IMR-90 (cell line): ENCODE data around the gene FRYL. TPM values are rescaled to one million over a fixed set of nuclear protein-coding genes. Genes with fewer than 3 reads are reported as not detected.

ENCODE experiments used
- ATAC-seq: fragments of 200-7000 bp; cut with Tn5 transposase; 2 replicates; pipeline ENCODE4 v1.9.1; 2020; ENCODE audit warnings: low read depth, mild to moderate bottlenecking, moderate library complexity
- BruUV-seq: library from RNA; stranded (reverse); fragments of 400-500 nt; replicated peaks from 2 replicates; lab custom pipeline; 2021; lab: Mats Ljungman, UMichigan
- CTCF ChIA-PET: fragments of 300-600 bp; formaldehyde crosslinking; extraction: SDS; loops from one replicate; lab custom pipeline; 2021; ENCODE audit warnings: antibody characterized with exemption; lab: Yijun Ruan, JAX
- POLR2A ChIA-PET: fragments of 300-600 bp; sonication (Branson Sonifier 250); formaldehyde crosslinking; loops from one replicate; lab custom pipeline; 2022; ENCODE audit warnings: antibody characterized with exemption; ENCODE audit not compliant: unreplicated experiment; lab: Charles Lee
- DNase-seq: peaks from one replicate; pipeline ENCODE4 v3.0.0; 2013
- H2AFZ ChIP-seq: replicated peaks from 2 replicates; pipeline ENCODE3; 2013; ENCODE audit warnings: low read length, mild to moderate bottlenecking; ENCODE audit not compliant: poor library complexity
- H2AK5ac ChIP-seq: 2 replicates; pipeline ENCODE4 v1.6.1; 2013; ENCODE audit warnings: low read depth, low read length, inconsistent platforms
- H2AK9ac ChIP-seq: replicated peaks from 2 replicates; pipeline ENCODE3; 2013; ENCODE audit warnings: mild to moderate bottlenecking, low read depth, low read length, moderate library complexity; ENCODE audit not compliant: poor library complexity
- H2BK120ac ChIP-seq: 2 replicates; pipeline ENCODE4 v1.6.1; 2013; ENCODE audit warnings: low read depth, low read length, inconsistent platforms
- H2BK15ac ChIP-seq: 3 replicates; pipeline ENCODE4 v1.6.1; 2013; ENCODE audit warnings: low read depth, low read length, inconsistent platforms
- H2BK20ac ChIP-seq: 2 replicates; pipeline ENCODE4 v1.6.1; 2013; ENCODE audit warnings: low read depth, mild to moderate bottlenecking, inconsistent platforms, low read length, moderate library complexity
- H2BK5ac ChIP-seq: 2 replicates; pipeline ENCODE4 v1.6.1; 2013; ENCODE audit warnings: mild to moderate bottlenecking, low read depth, low read length, inconsistent platforms; ENCODE audit not compliant: poor library complexity, severe bottlenecking
- H3K14ac ChIP-seq: replicated peaks from 2 replicates; pipeline ENCODE4 v1.6.1; 2013; ENCODE audit warnings: low read depth, low read length, inconsistent platforms
- H3K18ac ChIP-seq: 2 replicates; pipeline ENCODE4 v1.6.1; 2013; ENCODE audit warnings: low read depth, low read length, control low read depth
- H3K23ac ChIP-seq: 2 replicates; pipeline ENCODE4 v1.6.1; 2013; ENCODE audit warnings: low read depth, low read length, inconsistent platforms
- H3K27ac ChIP-seq: 2 replicates; pipeline ENCODE4 v1.5.1; 2013; ENCODE audit warnings: mild to moderate bottlenecking, control low read depth, low read length; ENCODE audit not compliant: insufficient read depth
- H3K27me3 ChIP-seq: 2 replicates; pipeline ENCODE4 v1.6.1; 2013; ENCODE audit warnings: low read length; ENCODE audit not compliant: control insufficient read depth, insufficient read depth
- H3K36me3 ChIP-seq: 2 replicates; pipeline ENCODE4 v1.6.1; 2013; ENCODE audit warnings: low read length, mixed read lengths; ENCODE audit not compliant: control insufficient read depth, insufficient read depth
- H3K4ac ChIP-seq: 2 replicates; pipeline ENCODE4 v1.6.1; 2013; ENCODE audit warnings: low read depth, low read length, inconsistent platforms
- H3K4me1 ChIP-seq: 2 replicates; pipeline ENCODE4 v1.6.1; 2013; ENCODE audit warnings: low read length, mixed read lengths; ENCODE audit not compliant: control insufficient read depth, insufficient read depth
- H3K4me2 ChIP-seq: 2 replicates; pipeline ENCODE4 v1.6.1; 2013; ENCODE audit warnings: low read depth, mild to moderate bottlenecking, control low read depth, low read length, moderate library complexity
- H3K4me3 ChIP-seq: 2 replicates; pipeline ENCODE4 v1.5.1; 2013; ENCODE audit warnings: low read depth, mild to moderate bottlenecking, control low read depth, low read length, moderate library complexity; ENCODE audit not compliant: insufficient read depth
- H3K56ac ChIP-seq: 2 replicates; pipeline ENCODE4 v1.6.1; 2013; ENCODE audit warnings: low read length, inconsistent platforms; ENCODE audit not compliant: insufficient read depth; ENCODE audit errors: extremely low read depth
- H3K79me1 ChIP-seq, 2 experiments: 2 replicates each; pipeline ENCODE4 v1.6.1; 2013; ENCODE audit warnings: low read length in 2 of 2, inconsistent platforms in 1 of 2, low read depth in 1 of 2
- H3K9ac ChIP-seq: 2 replicates; pipeline ENCODE4 v1.6.1; 2013; ENCODE audit warnings: low read depth, low read length, control low read depth
- H3K9me1 ChIP-seq: 2 replicates; pipeline ENCODE4 v1.6.1; 2013; ENCODE audit warnings: low read length, inconsistent platforms; ENCODE audit not compliant: insufficient read depth
- H3K9me3 ChIP-seq: 2 replicates; pipeline ENCODE4 v1.6.1; 2013; ENCODE audit warnings: low read length; ENCODE audit not compliant: control insufficient read depth, insufficient read depth
- H4K20me1 ChIP-seq: 2 replicates; pipeline ENCODE4 v1.6.1; 2013; ENCODE audit warnings: low read length, inconsistent platforms; ENCODE audit not compliant: insufficient read depth
- H4K5ac ChIP-seq: 2 replicates; pipeline ENCODE4 v1.6.1; 2013; ENCODE audit warnings: mild to moderate bottlenecking, low read depth, low read length, control low read depth
- H4K8ac ChIP-seq, 2 experiments: 2 replicates each; pipeline ENCODE4 v1.6.1; 2013; ENCODE audit warnings: low read depth in 2 of 2, low read length in 2 of 2, control low read depth in 1 of 2, inconsistent platforms in 1 of 2
- H4K91ac ChIP-seq: 2 replicates; pipeline ENCODE4 v1.6.1; 2013; ENCODE audit warnings: low read depth, low read length, inconsistent platforms; ENCODE audit not compliant: insufficient read depth
- BHLHE40 ChIP-seq: fragments of 150-350 bp; IDR thresholded peaks from 2 replicates; pipeline ENCODE4 v1.6.1; 2016; ENCODE audit warnings: mild to moderate bottlenecking, low read depth, low read length
- MAFK ChIP-seq: IDR thresholded peaks from 2 replicates; pipeline ENCODE4 v1.6.1; 2012; ENCODE audit warnings: low read depth, low read length, improper control_type of control experiment
- RAD21 ChIP-seq: IDR thresholded peaks from 2 replicates; pipeline ENCODE4 v1.6.1; 2012; ENCODE audit warnings: low read length, improper control_type of control experiment
- SMC3 ChIP-seq: fragments of 150-350 bp; IDR thresholded peaks from 2 replicates; pipeline ENCODE4 v1.6.1; 2016; ENCODE audit warnings: low read depth, mild to moderate bottlenecking, antibody characterized with exemption, low read length, moderate library complexity
- WGBS, 2 experiments: methylation state at CpG; one replicate each; pipeline versions ENCODE4 v1.1.5 to v1.1.7; 2013; ENCODE audit warnings: missing lambda C conversion rate in 2 of 2; ENCODE audit not compliant: insufficient read length in 1 of 2; ENCODE audit errors: extremely low coverage in 2 of 2; 5-methylcytosine and 5-hydroxymethylcytosine counted together
- dilution Hi-C: fragments of 300-500 bp; cut with HindIII; formaldehyde crosslinking; loops from one replicate; pipeline ENCODE4 v1.14.3; 2018; ENCODE audit warnings: low sequenced_read_pairs; ENCODE audit not compliant: unreplicated experiment
- in situ Hi-C: fragments of 300-500 bp; cut with MboI; formaldehyde crosslinking; loops from 3 replicates; pipeline ENCODE4 v1.14.3; 2019; ENCODE audit warnings: low sequenced_read_pairs, inconsistent platforms, mixed read lengths
- intact Hi-C: fragments of 100-400 bp; cut with micrococcal nuclease; formaldehyde crosslinking; loops from 2 replicates; pipeline ENCODE4 v1.10.0; 2022
- polyA plus RNA-seq, 3 experiments: library from polyadenylated mRNA; depleted of rRNA; stranded (reverse); fragments of >200 nt; gene quantifications; 2 replicates each; pipeline ENCODE4 v1.2.3, GENCODE V29; 2012; ENCODE audit warnings: low replicate concordance in 1 of 3
- total RNA-seq: library from RNA; depleted of rRNA; stranded (reverse); fragments of >200 nt; gene quantifications from 2 replicates; pipeline ENCODE4 v1.2.3, GENCODE V29; 2012
- TF ChIP-seq, protein P1 (sequence below): fragments of 150-350 bp; IDR thresholded peaks from 2 replicates; pipeline ENCODE4 v1.6.1; 2016; ENCODE audit warnings: low read depth, mild to moderate bottlenecking, low read length, moderate library complexity, borderline replicate concordance

FRYL gene
- total and polyA plus RNA-seq, 2 of the 4 experiments (the other 2 are of a cell fraction): 9.9 to 77.4 TPM

DNA sequence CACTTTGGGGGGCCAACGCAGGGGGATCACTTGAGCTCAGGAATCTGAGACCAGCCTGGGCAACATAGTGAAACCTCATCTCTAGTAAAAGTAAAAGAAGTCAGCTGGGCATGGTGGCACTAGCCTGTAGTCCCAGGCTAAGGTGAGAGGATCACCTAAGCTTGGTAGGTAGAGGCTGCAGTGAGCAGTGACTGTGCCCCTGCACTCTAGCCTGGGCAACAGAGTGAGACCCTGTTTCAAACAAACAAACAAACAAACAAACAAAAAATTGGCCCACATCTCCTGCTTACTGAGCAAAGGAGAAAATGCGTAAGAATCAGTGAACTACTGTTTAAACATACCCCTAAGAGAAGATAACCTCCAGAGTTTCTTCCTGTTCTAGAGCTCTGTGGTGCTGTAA lies 85.3 kb downstream of the FRYL start:
- Histone ChIP-seq H3K9me1 (peaks cover 10% of the 10 kb centered on the region), H3K36me3 (no peaks in the 10 kb centered on the region), H2BK5ac (no peak overlapping the region), H3K9me3 (no peaks in the 10 kb centered on the region), H3K9ac (no peak overlapping the region), H4K5ac (no peak overlapping the region), H3K27me3 (no peaks in the 10 kb centered on the region), H3K18ac (no peak overlapping the region), H2BK15ac (no peak overlapping the region), H2BK120ac (no peak overlapping the region), H3K56ac (no peak overlapping the region), H4K20me1 (peaks cover 10% of the 10 kb centered on the region; the same call in 1 of the 2 replicates), H2AFZ (no peak overlapping the region), H2BK20ac (no peak overlapping the region), H3K4me1 (peaks cover 11% of the 10 kb centered on the region; the same call in 1 of the 2 replicates), H3K14ac (no peak overlapping the region), H3K27ac (no peak overlapping the region), H3K23ac (no peak overlapping the region), H4K91ac (no peak overlapping the region), H3K4ac (no peak overlapping the region), H4K8ac (no peak overlapping the region), H3K79me1 (peaks cover 7 to 53% of the 10 kb centered on the region in 2 experiments), H2AK9ac (no peak overlapping the region), H2AK5ac (no peak overlapping the region), H3K4me3 (no peak overlapping the region), H3K4me2 (no peak overlapping the region)
- no peak for ATAC-seq
- no peak for DNase-seq
- ChIA-PET POLR2A (no interaction called here), CTCF (no interaction called here)
- intact Hi-C loops: no loop called here
- WGBS, 2 experiments: no CpG with 5 or more reads among the region's 2 CpGs
- no peak for TF ChIP-seq RAD21
- no peak for TF ChIP-seq MAFK
- no peak for TF ChIP-seq BHLHE40
- no peak for TF ChIP-seq SMC3
- TF ChIP-seq, protein P1, sequence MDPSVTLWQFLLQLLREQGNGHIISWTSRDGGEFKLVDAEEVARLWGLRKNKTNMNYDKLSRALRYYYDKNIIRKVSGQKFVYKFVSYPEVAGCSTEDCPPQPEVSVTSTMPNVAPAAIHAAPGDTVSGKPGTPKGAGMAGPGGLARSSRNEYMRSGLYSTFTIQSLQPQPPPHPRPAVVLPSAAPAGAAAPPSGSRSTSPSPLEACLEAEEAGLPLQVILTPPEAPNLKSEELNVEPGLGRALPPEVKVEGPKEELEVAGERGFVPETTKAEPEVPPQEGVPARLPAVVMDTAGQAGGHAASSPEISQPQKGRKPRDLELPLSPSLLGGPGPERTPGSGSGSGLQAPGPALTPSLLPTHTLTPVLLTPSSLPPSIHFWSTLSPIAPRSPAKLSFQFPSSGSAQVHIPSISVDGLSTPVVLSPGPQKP: no peak
- in situ Hi-C loops: no loop called here
- dilution Hi-C loops: no loop called here
- BruUV-seq: no TSS peak
